Esophagus muscularis mucosa (tissue), 4 donors: ENCODE measurements around the gene SLX4IP.

Experiments used
- CTCF ChIP-seq, 3 experiments: fragments of 200-600 bp in 2 of 3; fragments of 450-650 bp in 1 of 3; sonication (generic) in 2 of 3; IDR thresholded peaks; one replicate each; pipeline ENCODE4 v1.5.1; 2017 to 2019; ENCODE audit warnings: antibody characterized with exemption in 3 of 3, mild to moderate bottlenecking in 2 of 3, moderate library complexity in 1 of 3
- EP300 ChIP-seq: sonication (generic); formaldehyde crosslinking; IDR thresholded peaks from one replicate; pipeline ENCODE4 v1.6.1; 2017; ENCODE audit warnings: antibody characterized with exemption
- POLR2A ChIP-seq: fragments of 450-650 bp; IDR thresholded peaks from one replicate; pipeline ENCODE4 v1.6.1; 2017; ENCODE audit warnings: antibody characterized with exemption, moderate library complexity, mild to moderate bottlenecking, low read depth
- POLR2AphosphoS5 ChIP-seq, 2 donors: sonication (generic); formaldehyde crosslinking; IDR thresholded peaks; one replicate each; pipeline ENCODE4 v1.6.1; 2017; ENCODE audit warnings: antibody characterized with exemption in 2 of 2

GRCh38 chr20:10641467-10641866 is 206.4 kb downstream of the SLX4IP start:
- no peak for TF ChIP-seq CTCF (IDR thresholded peaks at IDR 0.05)
- no peak for TF ChIP-seq POLR2A
- no peak for TF ChIP-seq EP300
- no peak for TF ChIP-seq POLR2AphosphoS5 (IDR thresholded peaks at IDR 0.05)
